RWPE2 (cell line): ENCODE data around the gene MEIG1.
"Not testable (repeated sequence)": the region's sequence is repeated elsewhere in the genome, so short reads cannot be mapped to it uniquely, and the experiment has no call there.

ENCODE experiments used
- ATAC-seq: fragments of 200-7000 bp; cut with Tn5 transposase; 3 replicates; pipeline ENCODE4 v1.9.1; 2021; ENCODE audit warnings: low read depth
- DNase-seq: peaks from one replicate; pipeline ENCODE4 v3.0.0-alpha.2; 2020; ENCODE audit warnings: low spot score
- H3K27ac ChIP-seq: fragments of 450-650 bp; 2 replicates; pipeline ENCODE4 v1.5.1; 2017; ENCODE audit warnings: mild to moderate bottlenecking; ENCODE audit not compliant: poor library complexity, severe bottlenecking
- H3K27me3 ChIP-seq: fragments of 250-450 bp; sonication (Bioruptor Pico); 2 replicates; pipeline ENCODE4 v1.5.1; 2021; ENCODE audit warnings: mild to moderate bottlenecking, moderate library complexity; ENCODE audit not compliant: insufficient read depth, poor library complexity, severe bottlenecking
- H3K36me3 ChIP-seq: fragments of 250-450 bp; sonication (Bioruptor Pico); 2 replicates; pipeline ENCODE4 v1.5.1; 2020; ENCODE audit warnings: low read depth, mild to moderate bottlenecking, moderate library complexity
- H3K4me1 ChIP-seq: fragments of 250-450 bp; sonication (Bioruptor Pico); 2 replicates; pipeline ENCODE4 v1.5.1; 2021; ENCODE audit warnings: mild to moderate bottlenecking, moderate library complexity; ENCODE audit not compliant: insufficient read depth, poor library complexity, severe bottlenecking
- H3K4me3 ChIP-seq: fragments of 250-450 bp; sonication (Bioruptor Pico); 2 replicates; pipeline ENCODE4 v1.5.1; 2021; ENCODE audit warnings: mild to moderate bottlenecking, moderate library complexity; ENCODE audit not compliant: severe bottlenecking
- H3K9me3 ChIP-seq: fragments of 250-450 bp; sonication (Bioruptor Pico); 2 replicates; pipeline ENCODE4 v1.5.1; 2021; ENCODE audit warnings: mild to moderate bottlenecking, moderate library complexity; ENCODE audit not compliant: severe bottlenecking
- CTCF ChIP-seq: fragments of 450-650 bp; IDR thresholded peaks from one replicate; pipeline ENCODE4 v1.5.1; 2017; ENCODE audit warnings: mild to moderate bottlenecking, moderate library complexity; ENCODE audit not compliant: poor library complexity, severe bottlenecking

Gene MEIG1

GRCh38 chr10:14995964-14996565 is 36.9 kb downstream of the MEIG1 start:
- DNase-seq (no peak), ATAC-seq (peak; percentile 31; the same call in 1 of the 3 replicates)
- Histone ChIP-seq H3K9me3 (no peaks in the 10 kb centered on the region), H3K27me3 (no peaks in the 10 kb centered on the region), H3K4me1 (no peaks in the 10 kb centered on the region), H3K27ac (no peak overlapping the region), H3K4me3 (peak overlapping the region; percentile 39), H3K36me3 (no peaks in the 10 kb centered on the region)
- no peak for TF ChIP-seq CTCF

GRCh38 chr10:15013530-15013929 is 54.3 kb downstream of the MEIG1 start:
- DNase-seq (peak; percentile 91), ATAC-seq (peak; percentile 98)
- H3K9me3 ChIP-seq, H3K36me3 ChIP-seq, H3K27ac ChIP-seq, H3K4me1 ChIP-seq, H3K27me3 ChIP-seq, H3K4me3 ChIP-seq: not testable (repeated sequence)
- TF ChIP-seq CTCF, result peak; percentile 7

- peaks cover 7% of the 10 kb centered on the region for H3K4me1 ChIP-seq
- no peak for TF ChIP-seq CTCF
- DNase-seq (no peak), ATAC-seq (no peak)
- no peaks in the 10 kb centered on the region for H3K27me3 ChIP-seq
- H3K9me3 ChIP-seq, result no peaks in the 10 kb centered on the region
- H3K27ac ChIP-seq, result no peak overlapping the region
- H3K36me3 ChIP-seq, result no peaks in the 10 kb centered on the region
- no peak overlapping the region for H3K4me3 ChIP-seq
Measured at GRCh38 chr10:15015451-15015850, 56.3 kb downstream of the MEIG1 start.

GRCh38 chr10:15020966-15021365 is 61.8 kb downstream of the MEIG1 start:
- H3K9me3 ChIP-seq, H3K4me3 ChIP-seq, ATAC-seq, H3K27ac ChIP-seq, H3K27me3 ChIP-seq, H3K4me1 ChIP-seq, H3K36me3 ChIP-seq, DNase-seq: not testable (repeated sequence)
